Cardiac fibroblast (primary cell): ENCODE measurements around the gene FSIP1.

Experiments
- DNase-seq, 2 donors: peaks; one replicate each; pipeline versions ENCODE4 v3.0.0 to v3.0.0-alpha.2; 2010; ENCODE audit warnings: low read depth in 2 of 2
- H3K4me3 ChIP-seq, 2 donors: replicated peaks in 1 of 2; 1 replicate in 1 of 2; 2 replicates in 1 of 2; pipeline ENCODE4 v1.5.1; 2011; ENCODE audit warnings: low read depth in 2 of 2, low read length in 2 of 2, mild to moderate bottlenecking in 2 of 2, moderate library complexity in 1 of 2
- TF ChIP-seq, protein P1 (sequence below): IDR thresholded peaks from one replicate; pipeline ENCODE4 v1.5.1; 2011; ENCODE audit warnings: low read depth, mild to moderate bottlenecking, low read length, inconsistent platforms

The FSIP1 gene

DNA sequence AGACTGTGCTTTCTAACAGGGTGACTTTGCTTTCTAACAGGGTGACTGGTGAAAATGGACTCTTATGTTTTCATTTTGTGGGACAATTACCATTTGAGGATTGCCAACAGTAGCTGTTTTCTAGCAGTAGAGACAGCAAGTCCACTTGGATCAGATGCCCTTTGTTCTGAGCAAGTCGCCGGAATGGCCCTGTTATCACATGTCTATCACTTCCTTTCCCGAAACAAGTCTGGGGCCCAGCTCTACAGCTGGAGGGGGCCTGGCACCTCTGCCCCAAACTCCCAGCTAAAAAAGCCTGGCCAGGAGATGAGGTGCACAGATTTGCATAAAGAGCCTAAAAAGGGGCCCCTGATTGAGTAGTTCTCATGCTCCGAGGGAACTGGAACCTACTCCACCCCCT, 157.2 kb downstream of the FSIP1 start:
- H3K4me3 ChIP-seq: no peak overlapping the region
- TF ChIP-seq, protein P1, sequence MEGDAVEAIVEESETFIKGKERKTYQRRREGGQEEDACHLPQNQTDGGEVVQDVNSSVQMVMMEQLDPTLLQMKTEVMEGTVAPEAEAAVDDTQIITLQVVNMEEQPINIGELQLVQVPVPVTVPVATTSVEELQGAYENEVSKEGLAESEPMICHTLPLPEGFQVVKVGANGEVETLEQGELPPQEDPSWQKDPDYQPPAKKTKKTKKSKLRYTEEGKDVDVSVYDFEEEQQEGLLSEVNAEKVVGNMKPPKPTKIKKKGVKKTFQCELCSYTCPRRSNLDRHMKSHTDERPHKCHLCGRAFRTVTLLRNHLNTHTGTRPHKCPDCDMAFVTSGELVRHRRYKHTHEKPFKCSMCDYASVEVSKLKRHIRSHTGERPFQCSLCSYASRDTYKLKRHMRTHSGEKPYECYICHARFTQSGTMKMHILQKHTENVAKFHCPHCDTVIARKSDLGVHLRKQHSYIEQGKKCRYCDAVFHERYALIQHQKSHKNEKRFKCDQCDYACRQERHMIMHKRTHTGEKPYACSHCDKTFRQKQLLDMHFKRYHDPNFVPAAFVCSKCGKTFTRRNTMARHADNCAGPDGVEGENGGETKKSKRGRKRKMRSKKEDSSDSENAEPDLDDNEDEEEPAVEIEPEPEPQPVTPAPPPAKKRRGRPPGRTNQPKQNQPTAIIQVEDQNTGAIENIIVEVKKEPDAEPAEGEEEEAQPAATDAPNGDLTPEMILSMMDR: no peak
- no peak for DNase-seq

DNA sequence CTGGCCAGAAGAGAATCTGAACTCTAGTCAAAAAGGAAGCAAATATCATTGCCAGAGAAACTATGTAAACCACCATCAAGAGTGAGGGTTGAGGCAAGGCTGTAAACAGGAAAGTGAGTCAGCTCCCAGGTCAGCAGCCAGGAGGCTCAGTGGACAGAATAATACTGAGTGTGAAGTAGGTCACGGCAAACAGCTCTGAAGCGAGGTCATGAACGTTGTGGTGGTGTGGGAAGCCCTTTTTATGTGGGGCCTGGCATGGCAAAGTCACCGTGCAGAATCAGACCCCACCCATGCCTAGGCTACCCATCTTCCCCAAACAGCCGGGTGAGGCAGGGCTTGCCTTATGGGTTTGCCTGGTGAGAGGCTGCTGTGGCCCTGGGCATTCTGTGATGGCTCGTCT, 157.8 kb downstream of the FSIP1 start:
- H3K4me3 ChIP-seq: no peak overlapping the region
- TF ChIP-seq, protein P1: no peak
- DNase-seq: peak; percentile 92 to 94

DNA sequence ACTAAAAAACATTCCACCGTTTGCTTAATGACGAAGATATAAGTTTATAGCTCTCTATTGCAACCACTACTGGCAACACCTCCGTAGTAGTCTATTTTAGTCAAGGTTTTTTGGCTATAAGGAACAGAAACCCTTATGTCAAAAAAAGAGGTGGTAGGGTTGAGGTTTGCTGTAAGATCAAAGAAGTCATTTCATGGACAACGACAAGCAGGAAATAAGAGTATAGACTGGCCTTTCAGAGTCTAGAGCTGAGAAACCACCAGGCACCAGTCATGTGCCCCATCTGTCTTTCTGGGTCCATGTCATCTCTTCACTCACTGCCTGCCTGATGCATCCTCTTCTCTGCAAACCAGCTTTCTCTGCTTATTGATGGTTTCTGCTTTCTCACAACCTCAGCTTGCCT, 159.1 kb downstream of the FSIP1 start:
- DNase-seq: no peak

DNA sequence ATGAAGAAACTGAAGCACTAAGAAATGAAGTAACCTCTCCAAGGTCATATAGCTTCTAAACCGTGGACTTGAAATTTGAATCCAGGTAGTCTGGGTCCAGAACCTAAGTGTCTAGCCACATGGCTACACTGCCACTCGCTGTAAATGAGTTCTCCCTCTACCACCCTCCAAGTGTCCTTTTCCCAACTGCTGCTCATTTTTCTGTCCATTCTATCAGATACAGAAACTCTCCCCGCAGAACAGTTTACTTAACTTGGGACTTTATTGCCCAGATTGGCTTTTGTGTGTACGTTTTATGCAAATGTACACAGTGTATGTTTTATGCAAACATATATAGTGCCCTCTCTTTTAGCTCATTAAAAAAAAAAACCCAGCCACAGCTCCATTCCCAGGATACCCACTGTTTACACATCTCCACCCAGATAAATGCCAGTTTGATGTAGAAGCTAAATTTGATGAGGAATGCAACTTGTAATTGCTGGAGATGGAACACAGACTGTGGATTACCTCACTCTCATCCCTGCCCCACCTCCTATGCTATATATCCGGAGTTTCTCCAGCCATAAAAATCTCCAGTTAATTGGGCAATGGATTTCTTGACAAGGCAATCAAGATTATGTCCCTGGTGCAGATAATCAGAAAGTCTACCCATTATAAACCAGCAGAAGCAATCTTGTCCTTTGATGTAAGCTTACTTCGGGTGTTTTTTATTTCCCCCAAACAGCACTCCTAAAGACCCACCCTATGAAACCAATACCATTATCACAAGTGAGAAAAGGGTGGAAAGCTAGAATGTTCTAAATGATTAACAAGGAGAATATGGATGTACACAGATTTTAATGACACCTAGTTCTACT, 159.8 kb downstream of the FSIP1 start:
- H3K4me3 ChIP-seq: no peak overlapping the region
- DNase-seq: no peak
- TF ChIP-seq, protein P1: no peak

More for the DNA sequence above, 159.1 kb downstream of the FSIP1 start:
- H3K4me3 ChIP-seq: no peak overlapping the region
- TF ChIP-seq, protein P1: no peak

DNA sequence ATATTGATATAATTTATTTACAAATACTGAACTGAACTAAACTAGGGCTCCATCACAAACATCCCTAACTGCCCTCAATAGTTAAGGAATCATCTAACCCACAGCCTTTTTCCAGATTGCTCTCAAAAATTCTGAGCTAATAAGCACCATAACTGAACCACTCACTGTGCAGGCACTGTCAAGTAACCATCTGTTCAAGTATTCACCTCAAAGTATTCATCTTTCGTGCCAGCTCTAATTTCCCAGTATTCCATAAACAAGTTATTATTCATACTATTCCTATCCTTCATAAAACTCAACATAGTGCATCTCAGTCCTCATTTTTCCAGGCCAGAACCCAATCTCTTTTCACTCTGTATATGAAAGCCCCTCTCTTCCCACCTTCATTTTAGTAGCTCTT, 160.7 kb downstream of the FSIP1 start:
- TF ChIP-seq, protein P1: no peak
- DNase-seq: no peak
- no peak overlapping the region for H3K4me3 ChIP-seq

DNA sequence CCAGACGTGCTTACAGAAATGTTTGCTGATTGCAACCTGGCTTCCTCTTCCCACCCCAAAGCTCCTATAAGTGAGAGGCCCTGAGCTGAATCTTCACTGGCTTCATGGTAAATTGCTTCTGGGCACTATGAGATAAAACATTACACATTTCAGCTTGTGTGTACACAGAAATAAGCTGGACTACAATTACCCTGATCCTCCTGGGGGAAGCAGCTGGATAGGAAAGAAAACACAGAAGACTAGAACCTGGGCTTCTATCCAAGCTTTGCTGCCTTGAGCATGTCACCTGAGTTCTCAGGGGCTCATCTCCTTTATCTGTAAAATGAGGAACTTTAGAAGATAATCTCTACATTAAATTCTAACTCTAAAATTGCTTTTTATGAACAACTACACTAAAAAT, 161.4 kb downstream of the FSIP1 start:
- TF ChIP-seq, protein P1: no peak
- no peak overlapping the region for H3K4me3 ChIP-seq
- DNase-seq: peak in 1 of 2 donors; percentile 42
